ENCODE results near the gene SH3YL1. TPM values are rescaled to one million over a fixed set of nuclear protein-coding genes. Genes with fewer than 3 reads are reported as not detected.

Gene SH3YL1, protein sequence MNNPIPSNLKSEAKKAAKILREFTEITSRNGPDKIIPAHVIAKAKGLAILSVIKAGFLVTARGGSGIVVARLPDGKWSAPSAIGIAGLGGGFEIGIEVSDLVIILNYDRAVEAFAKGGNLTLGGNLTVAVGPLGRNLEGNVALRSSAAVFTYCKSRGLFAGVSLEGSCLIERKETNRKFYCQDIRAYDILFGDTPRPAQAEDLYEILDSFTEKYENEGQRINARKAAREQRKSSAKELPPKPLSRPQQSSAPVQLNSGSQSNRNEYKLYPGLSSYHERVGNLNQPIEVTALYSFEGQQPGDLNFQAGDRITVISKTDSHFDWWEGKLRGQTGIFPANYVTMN
- total RNA-seq, result 100 to 1,000 TPM in 2 of 4 donors, 10 to 100 TPM in 2; 70.7 to 344 (median 98.0) TPM

GRCh38 chr2:263774-264492 is at the start of gene SH3YL1:
Gene SH3YL1 (minus strand): TSS chr2:264032. CDS start chr2:263984, 48 bp downstream.
- DNase-seq, result peak; percentile 88
- H3K4me3 ChIP-seq, result peak within 1 kb of the TSS; percentile 60 to 78 (median 68)
- H3K4me1 ChIP-seq, result peaks cover 17 to 39% (median 23%) of the 10 kb centered on the region in 4 donors
- no peaks in the 10 kb centered on the region for H3K27me3 ChIP-seq
- in situ Hi-C loops (cut with MboI; ENCODE audit: low pct_ligation_motif_present in 1 of 4, low pct_unique_long_range_greater_than_20kb in 1 of 4, low sequenced_read_pairs in 3 of 4) (no loop called here), intact Hi-C loops (cut with DNase I; ENCODE audit: low total_unique reads) (no loop called here)
- H3K9me3 ChIP-seq, result no peaks in the 10 kb centered on the region
- WGBS, 2 donors (ENCODE audit: low coverage in 1 of 2), result 6% methylated on average over 33 of the region's 77 CpGs; no CpG with 5 or more reads in 1 of the 2 donors
- no peaks in the 10 kb centered on the region for H3K36me3 ChIP-seq
- peak within 1 kb of the TSS; percentile 83 to 92 (median 90) for H3K27ac ChIP-seq
- TF ChIP-seq EP300 (IDR thresholded peaks at IDR 0.05; ENCODE audit: low read depth) (no peak), POLR2AphosphoS5 (IDR thresholded peaks at IDR 0.05) (peak; percentile 43 to 82 (median 79)), POLR2A (IDR thresholded peaks at IDR 0.05) (peak; percentile 83)
- TF ChIP-seq, protein P1, sequence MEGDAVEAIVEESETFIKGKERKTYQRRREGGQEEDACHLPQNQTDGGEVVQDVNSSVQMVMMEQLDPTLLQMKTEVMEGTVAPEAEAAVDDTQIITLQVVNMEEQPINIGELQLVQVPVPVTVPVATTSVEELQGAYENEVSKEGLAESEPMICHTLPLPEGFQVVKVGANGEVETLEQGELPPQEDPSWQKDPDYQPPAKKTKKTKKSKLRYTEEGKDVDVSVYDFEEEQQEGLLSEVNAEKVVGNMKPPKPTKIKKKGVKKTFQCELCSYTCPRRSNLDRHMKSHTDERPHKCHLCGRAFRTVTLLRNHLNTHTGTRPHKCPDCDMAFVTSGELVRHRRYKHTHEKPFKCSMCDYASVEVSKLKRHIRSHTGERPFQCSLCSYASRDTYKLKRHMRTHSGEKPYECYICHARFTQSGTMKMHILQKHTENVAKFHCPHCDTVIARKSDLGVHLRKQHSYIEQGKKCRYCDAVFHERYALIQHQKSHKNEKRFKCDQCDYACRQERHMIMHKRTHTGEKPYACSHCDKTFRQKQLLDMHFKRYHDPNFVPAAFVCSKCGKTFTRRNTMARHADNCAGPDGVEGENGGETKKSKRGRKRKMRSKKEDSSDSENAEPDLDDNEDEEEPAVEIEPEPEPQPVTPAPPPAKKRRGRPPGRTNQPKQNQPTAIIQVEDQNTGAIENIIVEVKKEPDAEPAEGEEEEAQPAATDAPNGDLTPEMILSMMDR (IDR thresholded peaks at IDR 0.05), result no peak

- no peaks in the 10 kb centered on the region for H3K36me3 ChIP-seq
- intact Hi-C loops (cut with DNase I; ENCODE audit: low total_unique reads), result no loop called here
- whole genome bisulfite sequencing, 2 donors (ENCODE audit: low coverage in 1 of 2), result 70 to 71% methylated on average over 3 to 5 of the region's 5 CpGs
- H3K27me3 ChIP-seq, result no peaks in the 10 kb centered on the region
- H3K4me1 ChIP-seq, result no peaks in the 10 kb centered on the region
- no peak overlapping the region for H3K4me3 ChIP-seq
- in situ Hi-C loops (cut with MboI; ENCODE audit: low pct_ligation_motif_present in 1 of 4, low pct_unique_long_range_greater_than_20kb in 1 of 4, low sequenced_read_pairs in 3 of 4), result no loop called here
- TF ChIP-seq EP300 (IDR thresholded peaks at IDR 0.05; ENCODE audit: low read depth), result no peak
- TF ChIP-seq POLR2A (IDR thresholded peaks at IDR 0.05), result no peak
- TF ChIP-seq, protein P1 (IDR thresholded peaks at IDR 0.05), result no peak
- no peak for TF ChIP-seq POLR2AphosphoS5 (IDR thresholded peaks at IDR 0.05)
- DNase-seq, result no peak
- H3K9me3 ChIP-seq, result no peaks in the 10 kb centered on the region
- no peak overlapping the region for H3K27ac ChIP-seq
These were observed 47.2 kb upstream of the SH3YL1 start for GRCh38 chr2:310994-311393.

GRCh38 chr2:309954-310510 is 46.2 kb upstream of the SH3YL1 start:
- WGBS, 2 donors (ENCODE audit: low coverage in 1 of 2), result 79 to 85% methylated on average over 7 to 10 of the region's 10 CpGs
- H3K4me3 ChIP-seq, result no peak overlapping the region
- in situ Hi-C loops (cut with MboI; ENCODE audit: low pct_ligation_motif_present in 1 of 4, low pct_unique_long_range_greater_than_20kb in 1 of 4, low sequenced_read_pairs in 3 of 4), result no loop called here
- no peaks in the 10 kb centered on the region for H3K36me3 ChIP-seq
- intact Hi-C loops (cut with DNase I; ENCODE audit: low total_unique reads), result no loop called here
- H3K4me1 ChIP-seq, result no peaks in the 10 kb centered on the region
- no peaks in the 10 kb centered on the region for H3K9me3 ChIP-seq
- H3K27ac ChIP-seq, result no peak overlapping the region
- DNase-seq, result no peak
- H3K27me3 ChIP-seq, result no peaks in the 10 kb centered on the region
- no peak for TF ChIP-seq POLR2A (IDR thresholded peaks at IDR 0.05)
- no peak for TF ChIP-seq POLR2AphosphoS5 (IDR thresholded peaks at IDR 0.05)
- no peak for TF ChIP-seq EP300 (IDR thresholded peaks at IDR 0.05; ENCODE audit: low read depth)
- TF ChIP-seq, protein P1 (IDR thresholded peaks at IDR 0.05), result no peak
